GM19372 (cell line): ENCODE results near the gene NNT.
"Not testable (repeated sequence)": the region's sequence is repeated elsewhere in the genome, so short reads cannot be mapped to it uniquely, and the experiment has no call there.

Experiments
- ATAC-seq: cut with Tn5 transposase; IDR thresholded peaks from one replicate; pipeline ENCODE4 v1.9.1; 2021; ENCODE audit warnings: mild to moderate bottlenecking, low read depth, moderate library complexity; ENCODE audit not compliant: unreplicated experiment

NNT gene

DNA sequence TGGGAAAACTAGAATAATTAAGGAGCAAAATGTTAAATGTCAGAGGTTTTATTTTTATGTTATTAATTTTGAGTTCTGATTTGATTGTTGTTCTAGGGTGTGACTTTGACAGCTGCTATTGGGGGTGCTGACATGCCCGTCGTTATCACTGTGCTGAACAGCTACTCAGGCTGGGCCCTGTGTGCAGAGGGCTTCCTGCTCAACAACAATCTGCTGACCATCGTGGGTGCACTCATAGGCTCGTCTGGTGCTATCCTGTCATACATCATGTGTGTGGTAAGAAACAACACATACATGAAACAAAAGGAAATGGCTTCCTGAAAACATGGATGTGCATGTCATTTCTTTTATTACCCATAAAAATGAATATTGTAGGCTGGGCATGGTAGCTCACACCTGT, 56.1 kb downstream of the NNT start:
- ATAC-seq = no peak

DNA sequence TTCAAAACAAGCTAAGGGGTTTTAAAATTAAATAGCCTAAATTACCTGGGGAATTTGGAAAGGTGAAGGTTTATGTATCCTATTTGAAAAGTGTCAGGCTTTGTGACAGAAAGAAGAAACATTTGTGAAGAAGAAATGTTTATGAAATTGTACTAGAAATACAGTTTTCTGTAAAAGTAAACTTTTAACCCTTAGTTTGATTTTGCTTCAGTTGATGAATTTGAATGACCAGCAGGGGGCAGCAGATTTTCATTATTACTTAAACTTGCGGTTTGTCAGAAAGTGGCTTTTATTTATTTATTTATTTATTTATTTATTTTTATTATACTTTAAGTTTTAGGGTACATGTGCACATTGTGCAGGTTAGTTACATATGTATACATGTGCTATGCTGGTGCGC, 58.1 kb downstream of the NNT start:
- ATAC-seq = no peak

GRCh38 chr5:43663916-43664315, 60.9 kb downstream of the NNT start:
- ATAC-seq = no peak

GRCh38 chr5:43664501-43665040, 61.6 kb downstream of the NNT start:
- no peak for ATAC-seq

- ATAC-seq = not testable (repeated sequence)
Measured at GRCh38 chr5:43665749-43666148, 62.8 kb downstream of the NNT start.

DNA sequence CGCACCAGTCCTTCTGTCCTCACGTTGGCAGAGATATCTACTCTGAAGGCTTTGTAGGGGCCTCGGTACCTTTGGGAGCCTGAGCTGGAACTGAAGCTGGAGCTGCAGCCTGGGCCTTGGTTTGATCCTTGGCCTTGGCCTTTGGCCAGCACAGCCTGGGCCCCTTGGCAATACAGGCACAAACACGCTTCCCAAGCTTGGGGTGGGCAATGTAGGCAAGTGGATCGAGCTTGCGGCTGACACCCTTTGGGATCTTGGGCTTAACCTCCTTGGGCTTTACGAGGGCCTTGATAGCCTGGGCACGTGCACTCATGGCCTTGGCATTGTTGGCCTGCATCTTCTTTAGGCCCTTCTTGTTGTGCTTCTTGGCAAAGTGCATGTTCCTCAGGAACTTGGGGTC, 63.7 kb downstream of the NNT start:
- not testable (repeated sequence) for ATAC-seq

DNA sequence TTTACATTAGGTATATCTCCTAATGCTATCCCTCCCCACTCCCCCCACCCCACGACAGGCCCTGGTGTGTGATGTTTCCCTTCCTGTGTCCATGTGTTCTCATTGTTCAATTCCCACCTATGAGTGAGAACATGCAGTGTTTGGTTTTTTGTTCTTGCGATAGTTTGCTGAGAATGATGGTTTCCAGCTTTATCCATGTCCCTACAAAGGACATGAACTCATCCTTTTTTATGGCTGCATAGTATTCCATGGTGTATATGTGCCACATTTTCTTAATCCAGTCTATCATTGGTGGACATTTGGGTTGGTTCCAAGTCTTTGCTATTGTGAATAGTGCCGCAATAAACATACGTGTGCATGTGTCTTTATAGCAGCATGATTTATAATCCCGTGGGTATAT, 64.4 kb downstream of the NNT start:
- not testable (repeated sequence) for ATAC-seq

DNA sequence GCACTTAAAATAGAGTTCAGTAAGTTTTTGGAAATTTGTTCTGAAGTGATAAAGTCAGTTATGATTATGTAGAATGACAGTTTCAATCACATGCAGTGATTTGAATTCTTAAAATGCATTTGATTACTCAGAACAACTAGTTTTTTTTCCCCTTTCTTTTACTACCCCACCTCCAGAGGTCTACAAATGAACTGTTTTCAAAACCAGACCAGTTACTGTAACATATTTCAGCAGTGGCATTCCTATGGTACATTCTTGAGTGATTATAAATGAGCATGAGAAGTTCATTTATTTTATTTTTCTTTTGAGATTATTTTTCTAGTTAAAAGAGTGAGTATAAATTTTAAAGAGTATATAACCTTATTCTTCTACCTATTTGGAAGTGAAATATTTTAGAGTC, 71.6 kb downstream of the NNT start:
- ATAC-seq = no peak

GRCh38 chr5:43675357-43675756, 72.4 kb downstream of the NNT start:
- no peak for ATAC-seq

DNA sequence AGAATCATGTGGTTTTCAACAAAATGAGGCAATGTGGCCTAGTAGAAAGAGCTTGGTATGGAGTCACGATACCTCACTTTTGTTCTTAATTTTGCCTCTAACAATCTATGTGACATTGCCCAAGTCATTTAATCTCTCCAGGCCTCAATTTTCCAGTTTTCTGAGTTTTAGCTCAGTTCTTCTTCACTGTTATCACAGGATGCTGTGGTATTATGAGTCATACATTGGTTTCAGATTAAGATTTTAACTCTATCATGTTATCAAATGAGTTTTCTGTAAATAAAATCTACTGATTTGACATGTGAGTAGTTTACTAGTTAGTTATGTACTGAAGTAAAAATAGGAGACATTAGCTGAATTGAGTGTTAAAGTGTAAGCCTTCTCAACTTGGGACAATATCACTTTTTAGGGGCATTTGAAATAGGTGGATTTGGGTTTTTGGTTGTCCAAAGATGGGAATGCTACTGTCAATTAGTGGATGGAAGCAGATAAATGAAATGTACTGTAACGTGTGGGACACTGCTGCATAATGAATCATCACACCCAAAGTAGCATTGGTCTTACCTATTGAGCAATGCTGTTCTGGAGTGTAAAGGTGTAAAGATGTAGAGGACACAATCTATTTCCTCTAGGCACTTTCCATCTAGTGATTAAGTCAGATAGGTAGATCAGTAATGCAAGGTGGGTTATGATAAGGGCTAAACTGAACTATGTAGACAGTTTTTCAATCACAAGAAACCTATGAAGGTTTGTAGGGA, 73.3 kb downstream of the NNT start:
- ATAC-seq = no peak

GRCh38 chr5:43677253-43677652, 74.3 kb downstream of the NNT start:
- ATAC-seq = no peak

DNA sequence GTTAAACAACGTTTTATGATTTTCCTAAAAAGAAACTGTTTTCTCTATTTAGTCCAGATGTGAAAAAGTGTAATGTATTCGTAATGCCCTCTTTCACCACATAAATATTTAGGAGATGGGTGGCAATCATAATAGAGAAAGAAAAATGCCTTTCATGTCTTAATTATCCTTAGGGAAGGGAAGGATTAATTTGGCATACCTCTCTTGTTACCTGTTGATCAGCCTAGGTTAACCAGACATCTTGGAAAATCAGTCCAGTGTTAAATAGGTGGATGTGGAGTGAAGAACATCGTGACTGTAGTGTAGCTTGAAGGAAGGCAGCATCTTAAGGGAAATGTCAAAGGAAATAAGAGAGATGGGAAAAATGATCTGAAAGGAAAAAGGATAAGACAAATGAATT, 76.2 kb downstream of the NNT start:
- no peak for ATAC-seq

DNA sequence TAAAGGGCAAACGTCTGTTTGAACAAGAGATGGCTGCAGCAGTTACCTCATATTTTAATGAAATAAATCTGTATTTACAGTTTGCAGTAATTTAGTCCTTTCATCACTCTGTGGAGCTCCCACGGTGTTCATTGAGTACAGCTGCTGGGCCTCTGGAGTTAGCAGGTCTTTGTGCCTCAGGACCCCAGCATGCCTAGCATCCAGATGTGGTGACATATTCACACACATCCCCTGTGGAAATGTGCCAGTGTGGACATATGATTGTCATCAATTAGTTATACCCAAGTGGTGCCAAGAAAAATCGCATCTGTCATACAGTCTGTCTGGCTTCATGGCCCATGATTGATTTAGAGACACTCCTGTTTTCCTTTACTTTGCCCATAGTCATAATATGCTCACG, 77.3 kb downstream of the NNT start:
- ATAC-seq = no peak

GRCh38 chr5:43683884-43684471, 81.0 kb downstream of the NNT start:
- no peak for ATAC-seq

DNA sequence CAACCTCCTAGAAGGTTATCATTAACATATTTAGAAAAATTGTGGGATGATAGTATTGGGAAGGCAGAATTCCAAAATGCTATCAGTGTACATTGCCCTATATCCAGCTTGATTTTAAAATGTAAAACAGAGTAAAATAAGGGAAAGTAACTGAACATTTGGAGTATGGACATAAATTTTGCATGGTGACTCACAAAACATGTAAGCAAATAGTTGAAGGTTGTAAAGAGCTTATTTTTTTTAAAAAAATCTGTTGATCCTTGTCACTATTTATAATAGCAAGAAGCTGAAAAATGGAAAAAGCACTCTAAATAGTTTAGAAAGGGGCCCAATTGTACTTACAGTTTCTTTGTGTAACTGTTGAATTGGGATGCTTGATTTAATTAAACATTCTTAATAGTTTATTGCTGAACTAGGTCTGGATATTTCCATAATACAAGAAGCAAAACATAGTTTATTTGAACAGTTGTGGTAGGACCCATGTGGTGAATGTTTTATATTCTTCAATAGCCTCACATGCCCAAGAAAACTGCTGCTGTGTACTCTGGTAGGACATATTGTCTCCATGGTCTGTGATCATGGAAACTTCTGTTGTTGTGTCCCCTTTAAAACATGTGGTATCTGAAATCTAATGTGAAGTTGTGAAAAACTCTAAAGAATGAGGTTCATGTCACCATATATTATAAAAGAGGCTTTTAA, 82.4 kb downstream of the NNT start:
- no peak for ATAC-seq

GRCh38 chr5:43687275-43687674, 84.3 kb downstream of the NNT start:
- no peak for ATAC-seq

DNA sequence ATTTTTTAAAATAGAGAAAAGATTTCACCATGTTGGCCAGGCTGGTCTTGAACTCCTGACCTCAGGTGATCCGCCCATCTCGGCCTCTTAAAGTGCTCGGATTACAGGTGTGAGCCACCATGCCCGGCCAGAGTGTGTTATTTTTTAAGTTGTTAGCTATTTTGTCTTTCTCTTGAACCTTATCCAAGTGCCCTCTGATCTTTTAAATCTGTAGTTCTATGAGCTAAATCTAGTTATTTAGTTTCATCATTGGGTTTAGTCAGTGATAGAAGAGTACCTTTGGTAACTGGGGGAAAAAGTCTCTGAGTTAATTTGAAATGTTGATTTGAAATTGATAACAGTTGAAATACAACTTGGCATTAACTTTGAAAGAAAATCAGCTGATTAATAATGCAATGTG, 88.3 kb downstream of the NNT start:
- no peak for ATAC-seq

GRCh38 chr5:43691893-43692292, 88.9 kb downstream of the NNT start:
- no peak for ATAC-seq

DNA sequence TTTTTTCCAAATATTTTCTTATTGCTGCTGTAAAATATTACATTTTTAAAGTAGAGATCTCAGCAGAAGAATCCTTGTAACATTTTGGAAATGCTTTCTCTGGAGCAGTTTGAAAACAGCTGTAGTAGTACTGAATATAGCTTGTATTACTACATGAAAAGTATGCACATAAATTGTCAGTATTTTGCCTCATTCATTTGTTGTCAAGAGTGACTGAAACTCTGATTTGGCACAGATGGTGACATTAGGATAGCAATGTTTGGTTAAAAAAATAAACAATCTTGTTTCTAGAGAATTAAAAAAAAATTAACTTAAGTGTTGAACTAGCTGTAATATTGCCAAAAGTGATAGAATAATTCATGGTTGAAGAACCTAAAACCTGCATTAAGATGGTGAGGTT, 90.4 kb downstream of the NNT start:
- no peak for ATAC-seq

GRCh38 chr5:43694027-43694426, 91.0 kb downstream of the NNT start:
- no peak for ATAC-seq

DNA sequence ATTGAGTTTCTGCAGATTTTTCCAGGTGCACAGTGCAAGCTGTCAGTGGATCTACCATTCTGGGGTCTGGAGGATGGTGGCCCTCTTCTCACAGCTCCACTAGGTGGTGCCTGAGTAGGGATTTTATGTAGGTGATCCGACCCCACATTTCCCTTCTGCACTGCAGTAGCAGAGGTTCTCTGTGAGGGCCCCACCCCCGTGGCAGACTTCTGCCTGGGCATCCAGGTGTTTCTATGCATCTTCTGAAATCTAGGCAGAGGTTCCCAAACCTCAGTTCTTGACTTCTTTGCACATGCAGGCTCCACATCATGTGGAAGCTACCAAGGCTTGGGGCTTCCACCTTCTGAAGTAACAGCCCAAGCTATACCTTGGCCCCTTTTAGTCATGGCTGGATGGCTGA, 93.5 kb downstream of the NNT start:
- ATAC-seq = not testable (repeated sequence)

GRCh38 chr5:43699910-43700309, 96.9 kb downstream of the NNT start:
- ATAC-seq = no peak
